ENCODE data around the gene RPL22. TPM values are rescaled to one million over a fixed set of nuclear protein-coding genes. Genes with fewer than 3 reads are reported as not detected.

Gene RPL22
- total and polyA plus RNA-seq, 2 of the 13 experiments (the other 11 are each of a cell fraction or from before 2014, with no cell fraction given) = 214 to 545 TPM

DNA sequence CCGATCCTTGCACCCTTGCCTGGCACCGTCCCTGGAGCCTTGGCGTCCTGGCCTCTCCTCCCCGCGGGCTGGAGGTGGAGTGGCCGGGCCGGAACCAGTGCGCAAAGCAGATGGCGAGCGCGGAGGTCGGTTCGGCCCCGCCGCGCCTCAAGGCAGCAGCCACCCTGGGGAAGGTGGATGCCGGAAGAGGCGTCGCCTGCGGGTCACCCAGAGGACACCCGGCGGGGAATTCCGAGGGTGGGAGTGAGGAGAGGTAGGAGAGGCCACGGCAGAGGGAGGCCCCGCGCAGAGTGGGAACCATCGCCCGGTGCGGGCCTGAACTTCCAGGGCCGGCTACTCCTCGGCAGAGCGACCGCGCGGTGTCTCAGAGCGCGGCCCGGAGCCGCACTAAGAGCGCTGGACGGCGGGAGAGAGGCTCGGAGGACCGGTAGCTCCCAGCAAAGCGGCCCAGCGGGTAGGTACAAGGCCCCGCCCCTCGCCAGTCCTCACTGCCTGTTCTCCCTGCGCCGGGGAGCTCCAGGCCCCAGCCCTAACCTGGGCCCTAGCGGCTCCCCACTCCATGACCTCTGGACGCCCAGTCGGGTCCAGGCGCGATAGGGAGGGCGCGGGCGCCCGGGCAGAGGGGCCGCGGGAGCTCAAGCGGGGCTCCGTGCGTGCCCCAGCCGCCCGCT, 6.6 kb upstream of the RPL22 start, which contains the start of gene RNF207 (continued):
- TF ChIP-seq CENPT (CRISPR knock-in tag; IDR thresholded peaks at IDR 0.05; ENCODE audit: low read depth) (no peak), RFXAP (CRISPR knock-in tag; IDR thresholded peaks at IDR 0.05; ENCODE audit: borderline replicate concordance) (peak; percentile 30; the same call in 1 of the 2 replicates), ZNF619 (CRISPR knock-in tag; IDR thresholded peaks at IDR 0.05) (peak; percentile 85), SYNCRIP (IDR thresholded peaks at IDR 0.05; ENCODE audit: insufficient read depth, low read depth, low read length) (no peak), DR1 (CRISPR knock-in tag; IDR thresholded peaks at IDR 0.05) (0 out of 2 replicates have a peak, but pooled peaks have one; percentile 86), CEBPG (CRISPR knock-in tag; IDR thresholded peaks at IDR 0.05) (no peak; the same call in 1 of the 2 replicates), TCF7 (IDR thresholded peaks at IDR 0.05; ENCODE audit: low read depth) (no peak), AFF4 (CRISPR knock-in tag; IDR thresholded peaks at IDR 0.05) (no peak), NFKBIZ (CRISPR knock-in tag; IDR thresholded peaks at IDR 0.05) (0 out of 2 replicates have a peak, but pooled peaks have one; percentile 48), CREB1 (IDR thresholded peaks at IDR 0.05) (no peak), CREB1 (CRISPR knock-in tag; IDR thresholded peaks at IDR 0.05) (no peak), SRSF9 (IDR thresholded peaks at IDR 0.05; ENCODE audit: borderline replicate concordance, insufficient read depth, low read depth, low read length, poor library complexity, severe bottlenecking) (no peak), ZMYM2 (CRISPR knock-in tag; IDR thresholded peaks at IDR 0.05) (no peak; the same call in 1 of the 2 replicates), THAP7 (CRISPR knock-in tag; IDR thresholded peaks at IDR 0.05) (no peak)
- TF ChIP-seq, protein P1, sequence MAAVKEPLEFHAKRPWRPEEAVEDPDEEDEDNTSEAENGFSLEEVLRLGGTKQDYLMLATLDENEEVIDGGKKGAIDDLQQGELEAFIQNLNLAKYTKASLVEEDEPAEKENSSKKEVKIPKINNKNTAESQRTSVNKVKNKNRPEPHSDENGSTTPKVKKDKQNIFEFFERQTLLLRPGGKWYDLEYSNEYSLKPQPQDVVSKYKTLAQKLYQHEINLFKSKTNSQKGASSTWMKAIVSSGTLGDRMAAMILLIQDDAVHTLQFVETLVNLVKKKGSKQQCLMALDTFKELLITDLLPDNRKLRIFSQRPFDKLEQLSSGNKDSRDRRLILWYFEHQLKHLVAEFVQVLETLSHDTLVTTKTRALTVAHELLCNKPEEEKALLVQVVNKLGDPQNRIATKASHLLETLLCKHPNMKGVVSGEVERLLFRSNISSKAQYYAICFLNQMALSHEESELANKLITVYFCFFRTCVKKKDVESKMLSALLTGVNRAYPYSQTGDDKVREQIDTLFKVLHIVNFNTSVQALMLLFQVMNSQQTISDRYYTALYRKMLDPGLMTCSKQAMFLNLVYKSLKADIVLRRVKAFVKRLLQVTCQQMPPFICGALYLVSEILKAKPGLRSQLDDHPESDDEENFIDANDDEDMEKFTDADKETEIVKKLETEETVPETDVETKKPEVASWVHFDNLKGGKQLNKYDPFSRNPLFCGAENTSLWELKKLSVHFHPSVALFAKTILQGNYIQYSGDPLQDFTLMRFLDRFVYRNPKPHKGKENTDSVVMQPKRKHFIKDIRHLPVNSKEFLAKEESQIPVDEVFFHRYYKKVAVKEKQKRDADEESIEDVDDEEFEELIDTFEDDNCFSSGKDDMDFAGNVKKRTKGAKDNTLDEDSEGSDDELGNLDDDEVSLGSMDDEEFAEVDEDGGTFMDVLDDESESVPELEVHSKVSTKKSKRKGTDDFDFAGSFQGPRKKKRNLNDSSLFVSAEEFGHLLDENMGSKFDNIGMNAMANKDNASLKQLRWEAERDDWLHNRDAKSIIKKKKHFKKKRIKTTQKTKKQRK (IDR thresholded peaks at IDR 0.05; ENCODE audit: low read length) = no peak
- TF ChIP-seq, protein P2, sequence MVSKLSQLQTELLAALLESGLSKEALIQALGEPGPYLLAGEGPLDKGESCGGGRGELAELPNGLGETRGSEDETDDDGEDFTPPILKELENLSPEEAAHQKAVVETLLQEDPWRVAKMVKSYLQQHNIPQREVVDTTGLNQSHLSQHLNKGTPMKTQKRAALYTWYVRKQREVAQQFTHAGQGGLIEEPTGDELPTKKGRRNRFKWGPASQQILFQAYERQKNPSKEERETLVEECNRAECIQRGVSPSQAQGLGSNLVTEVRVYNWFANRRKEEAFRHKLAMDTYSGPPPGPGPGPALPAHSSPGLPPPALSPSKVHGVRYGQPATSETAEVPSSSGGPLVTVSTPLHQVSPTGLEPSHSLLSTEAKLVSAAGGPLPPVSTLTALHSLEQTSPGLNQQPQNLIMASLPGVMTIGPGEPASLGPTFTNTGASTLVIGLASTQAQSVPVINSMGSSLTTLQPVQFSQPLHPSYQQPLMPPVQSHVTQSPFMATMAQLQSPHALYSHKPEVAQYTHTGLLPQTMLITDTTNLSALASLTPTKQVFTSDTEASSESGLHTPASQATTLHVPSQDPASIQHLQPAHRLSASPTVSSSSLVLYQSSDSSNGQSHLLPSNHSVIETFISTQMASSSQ (IDR thresholded peaks at IDR 0.05; ENCODE audit: low read depth) = no peak
- TF ChIP-seq, protein P2 (CRISPR knock-in tag; IDR thresholded peaks at IDR 0.05; ENCODE audit: borderline replicate concordance) = peak; percentile 58; the same call in 1 of the 2 replicates
